Hepatic stellate cell (primary cell): ENCODE data around the gene REX1BD.

Experiments used
- DNase-seq: peaks from one replicate; pipeline ENCODE4 v3.0.0; 2011; ENCODE audit warnings: low spot score

REX1BD gene

DNA sequence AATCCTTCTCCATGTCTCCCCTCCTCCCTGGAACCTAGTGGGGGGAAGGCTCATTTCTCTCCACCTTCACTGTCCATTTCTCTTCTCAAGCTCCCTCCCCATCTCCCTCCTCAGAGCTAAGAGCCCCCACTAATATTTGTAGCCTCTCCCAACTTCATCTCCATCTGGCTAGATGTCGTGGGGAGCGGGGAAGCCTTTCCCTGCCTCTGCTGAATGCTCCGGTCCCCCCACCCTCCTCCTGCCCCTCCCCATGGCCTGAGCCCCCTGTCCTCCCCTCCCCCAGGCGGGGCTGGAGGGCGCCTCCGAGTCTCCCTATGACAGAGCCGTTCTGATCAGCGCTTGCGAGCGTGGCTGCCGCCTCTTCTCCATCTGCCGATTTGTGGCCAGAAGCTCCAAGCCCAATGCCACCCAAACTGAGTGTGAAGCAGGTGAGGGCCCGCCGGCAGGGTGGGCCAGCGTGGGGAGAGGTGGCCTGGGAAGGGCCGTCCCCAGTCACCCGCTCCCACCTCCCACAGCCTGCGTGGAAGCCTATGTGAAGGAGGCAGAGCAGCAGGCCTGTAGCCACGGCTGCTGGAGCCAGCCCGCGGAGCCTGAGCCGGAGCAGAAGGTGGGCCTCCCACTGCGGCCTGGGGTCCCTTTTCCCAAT lies 25.1 kb downstream of the REX1BD start:
- DNase-seq = no peak

DNA sequence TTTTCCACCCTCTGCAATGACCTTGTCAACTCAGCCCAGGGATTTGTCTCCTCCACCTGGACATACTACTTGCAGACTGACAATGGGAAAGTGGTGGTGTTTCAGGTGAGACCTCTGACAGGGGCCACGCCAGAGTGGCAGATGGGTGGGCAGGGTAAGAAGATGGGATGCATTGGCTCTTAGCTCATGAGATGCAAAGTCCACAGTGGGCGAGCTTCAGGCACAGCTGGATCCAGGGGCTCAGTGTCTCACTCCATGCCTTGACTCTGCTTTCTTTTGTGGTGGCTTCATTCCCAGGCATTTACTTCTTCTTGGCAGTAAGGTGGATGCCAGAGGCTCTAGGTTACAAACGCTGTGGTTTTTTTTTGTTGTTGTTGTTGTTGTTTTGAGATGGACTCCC lies 27.4 kb downstream of the REX1BD start:
- no peak for DNase-seq

DNA sequence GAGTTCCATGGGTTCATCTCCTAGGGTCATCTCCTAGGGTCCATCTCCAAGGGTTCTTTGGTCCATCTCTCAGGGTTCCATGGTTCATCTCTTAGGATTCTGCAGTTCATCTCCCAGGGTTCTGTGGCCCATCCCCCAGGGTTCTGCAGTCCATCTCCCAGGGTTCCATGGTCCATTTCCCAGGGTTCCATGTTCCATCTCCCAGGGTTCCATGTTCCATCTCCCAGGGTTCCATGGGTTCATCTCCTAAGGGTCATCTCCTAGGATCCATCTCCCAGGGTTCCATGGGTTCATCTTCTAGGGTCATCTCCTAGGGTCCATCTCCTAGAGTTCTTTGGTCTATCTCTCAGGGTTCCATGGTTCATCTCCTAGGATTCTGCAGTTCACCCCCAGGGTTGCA lies 29.0 kb downstream of the REX1BD start:
- no peak for DNase-seq

DNA sequence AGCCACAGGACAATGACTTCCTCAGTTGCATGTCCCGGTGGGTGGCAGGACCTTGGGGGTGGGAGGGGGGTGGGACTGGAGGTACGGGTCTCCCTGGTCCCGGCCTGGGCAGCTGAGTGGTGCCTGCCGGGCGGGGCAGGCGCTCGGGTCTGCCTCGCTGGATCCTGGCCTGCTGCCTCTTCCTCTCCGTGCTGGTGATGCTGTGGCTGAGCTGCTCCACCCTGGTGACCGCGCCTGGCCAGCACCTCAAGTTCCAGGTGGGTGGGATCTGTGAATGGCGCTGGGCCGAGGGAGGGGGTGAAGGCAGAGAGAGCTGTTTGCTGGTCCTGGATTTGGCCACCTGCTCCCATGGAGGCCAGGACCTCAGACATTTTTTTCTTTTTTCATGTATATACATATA lies 29.6 kb downstream of the REX1BD start:
- DNase-seq = no peak

DNA sequence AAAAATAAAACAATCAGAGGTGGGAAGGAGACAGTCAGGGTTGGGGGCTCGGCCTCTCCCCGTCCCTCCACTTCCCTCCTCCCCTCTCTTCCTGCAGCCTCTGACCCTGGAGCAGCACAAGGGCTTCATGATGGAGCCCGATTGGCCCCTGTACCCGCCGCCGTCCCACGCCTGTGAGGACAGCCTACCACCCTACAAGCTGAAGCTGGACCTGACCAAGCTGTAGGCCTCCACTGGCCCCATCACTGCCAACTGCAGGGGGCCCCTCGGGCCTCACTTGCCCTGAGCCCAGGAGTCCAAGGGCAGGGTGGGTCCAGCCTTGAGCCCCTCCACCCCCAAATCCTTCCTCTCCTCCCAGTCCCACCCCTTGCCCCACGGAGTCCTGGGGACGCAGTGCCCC lies 31.7 kb downstream of the REX1BD start:
- no peak for DNase-seq

DNA sequence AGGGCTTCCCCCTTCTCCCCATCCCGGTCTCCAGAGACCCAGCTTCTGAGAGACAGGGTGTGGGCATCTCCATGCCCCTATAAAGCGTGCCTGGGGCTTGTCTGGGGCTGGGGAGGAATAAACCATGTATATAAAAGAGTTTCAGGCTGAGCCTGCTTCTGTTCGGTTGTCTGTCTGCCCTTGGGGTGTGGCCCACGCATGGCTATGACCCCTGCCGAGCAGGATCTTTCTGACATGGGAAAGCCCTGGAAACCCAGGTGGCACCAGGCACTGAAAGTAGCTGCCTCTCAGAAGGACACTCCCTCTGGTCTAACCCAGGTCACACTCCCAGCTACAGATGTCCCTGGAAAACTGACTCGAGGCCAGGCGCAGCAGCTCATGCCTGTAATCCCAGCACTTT lies 32.3 kb downstream of the REX1BD start:
- no peak for DNase-seq

DNA sequence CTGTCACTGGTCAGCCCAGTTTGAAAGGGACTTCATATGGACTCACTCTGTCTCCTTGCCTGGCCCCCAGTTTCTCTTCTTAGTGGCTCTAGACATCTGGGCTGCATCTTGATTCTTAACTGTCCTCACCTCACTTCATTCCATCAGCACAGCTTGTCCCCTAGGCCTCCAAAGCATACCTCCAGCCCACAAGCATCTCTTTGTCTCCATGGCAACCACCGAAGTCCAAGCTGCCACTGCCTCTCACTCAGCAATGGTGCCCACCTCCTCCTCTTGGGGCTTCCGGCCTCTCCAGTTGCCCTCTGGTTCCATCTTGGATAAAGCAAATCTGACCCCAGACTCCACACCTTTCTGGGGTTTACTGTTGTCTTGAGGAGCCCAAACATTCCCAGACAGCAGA lies 38.3 kb downstream of the REX1BD start:
- DNase-seq = no peak

DNA sequence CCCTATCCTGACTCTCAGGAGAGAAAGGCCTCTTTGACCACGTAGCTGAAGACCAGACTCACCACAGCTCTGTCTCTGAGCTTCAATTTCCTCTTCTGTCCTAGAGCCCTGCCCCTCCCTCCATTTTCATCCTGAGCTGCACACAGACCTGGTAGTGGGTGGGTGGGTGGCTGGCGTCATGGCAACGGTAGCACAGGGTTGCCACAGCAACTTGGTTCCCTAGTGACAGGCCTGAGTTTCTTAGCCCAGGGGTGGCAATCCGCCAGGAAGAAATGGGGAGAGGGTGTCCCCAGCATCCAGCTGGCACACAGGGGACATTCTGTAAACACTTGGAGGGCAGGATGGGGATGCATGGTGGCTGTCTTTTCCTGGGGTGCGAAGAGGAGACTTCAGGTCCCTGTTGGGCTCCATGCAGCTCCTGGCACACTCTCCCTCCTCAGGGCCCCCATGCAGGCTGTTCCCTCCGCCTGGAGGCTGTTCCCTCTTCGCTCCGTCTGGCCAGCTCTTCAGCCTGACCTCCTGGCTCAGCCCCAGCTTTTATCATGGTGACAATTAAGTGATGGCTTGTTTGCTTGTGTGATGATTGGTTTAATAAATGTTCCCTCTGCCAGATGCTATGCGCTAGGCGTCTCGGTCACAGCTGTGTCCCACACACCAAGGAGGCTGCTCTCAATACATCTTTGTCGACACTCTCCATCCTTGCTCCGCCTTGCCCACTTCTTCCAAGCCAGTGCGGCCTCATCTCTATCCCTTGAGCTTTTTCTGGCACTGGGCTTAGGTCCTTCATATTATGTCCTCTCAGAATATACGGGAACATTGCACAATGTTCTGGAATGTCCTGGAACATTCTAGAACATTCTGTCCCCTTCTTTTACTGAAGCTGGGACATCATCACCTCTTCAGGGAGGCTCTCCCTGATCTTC lies 40.8 kb downstream of the REX1BD start:
- DNase-seq = no peak

DNA sequence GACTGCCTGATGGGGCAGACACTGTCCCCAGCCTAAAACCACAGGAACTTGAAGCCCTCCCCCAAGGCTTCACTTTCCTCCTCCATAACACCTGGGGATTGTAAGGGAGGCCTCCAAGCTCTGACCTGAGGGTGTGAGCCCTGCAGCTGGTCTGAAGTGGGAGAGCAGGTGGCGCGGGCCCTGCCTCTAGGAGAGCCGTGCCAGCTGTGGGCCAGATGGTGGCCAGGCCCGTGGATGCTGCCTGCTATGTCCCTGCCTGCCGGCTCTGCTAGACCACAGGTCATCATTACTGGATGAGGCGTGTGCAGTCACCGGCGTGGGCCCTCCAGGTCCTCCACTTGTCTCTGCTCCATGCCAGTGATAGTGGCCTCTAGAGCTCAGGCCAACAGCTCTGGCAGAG lies 44.7 kb downstream of the REX1BD start:
- DNase-seq = no peak

DNA sequence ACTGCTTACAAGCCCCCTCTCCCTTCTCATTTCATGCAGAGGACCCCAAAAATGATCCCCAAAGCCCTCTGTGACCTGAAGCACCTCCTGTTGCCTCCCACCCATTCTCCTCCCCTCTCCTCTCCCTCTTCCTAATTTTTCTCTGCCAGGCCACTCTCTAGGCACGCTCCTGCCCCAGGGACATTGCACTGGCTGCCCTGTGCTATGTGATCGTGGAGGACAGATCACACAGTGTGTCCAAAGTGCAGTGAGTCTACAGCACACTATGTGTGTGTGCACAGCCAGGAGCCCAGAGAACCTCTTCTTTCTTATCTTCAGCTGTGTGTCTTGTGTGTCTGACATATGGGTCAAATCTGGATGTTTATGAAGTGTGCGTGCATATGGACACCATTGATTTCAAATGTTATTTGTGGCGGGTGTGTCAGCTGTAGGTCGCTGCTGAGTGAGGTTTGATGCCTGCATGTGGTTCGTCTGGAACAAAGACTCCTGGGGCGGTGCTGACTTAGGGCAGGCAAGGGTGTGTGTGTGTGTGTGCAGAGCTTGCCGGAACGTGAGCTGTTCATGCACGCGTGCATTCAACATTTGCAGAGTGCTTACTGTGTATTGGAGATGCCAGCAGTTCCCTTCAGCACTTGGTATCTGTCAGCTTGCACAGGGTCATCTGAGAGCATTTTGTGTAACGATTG lies 46.2 kb downstream of the REX1BD start:
- no peak for DNase-seq

DNA sequence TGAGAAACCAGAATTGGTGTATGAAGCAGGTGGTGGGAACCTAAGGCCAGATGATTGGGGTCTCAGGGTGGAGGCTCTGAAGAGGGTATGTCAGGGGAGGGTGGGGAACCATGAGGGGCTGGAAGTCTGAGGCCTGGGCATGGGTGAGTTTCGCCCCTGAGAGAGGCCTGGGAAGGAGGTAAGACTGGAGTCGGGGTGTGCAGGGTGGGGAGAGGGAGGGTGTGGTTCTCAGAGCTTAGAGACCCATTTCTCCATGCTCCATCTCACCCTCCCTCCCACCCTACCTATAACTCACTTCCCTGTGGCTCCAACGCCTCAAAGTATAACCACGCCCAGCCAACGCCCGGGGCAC lies 47.2 kb downstream of the REX1BD start:
- DNase-seq = no peak

DNA sequence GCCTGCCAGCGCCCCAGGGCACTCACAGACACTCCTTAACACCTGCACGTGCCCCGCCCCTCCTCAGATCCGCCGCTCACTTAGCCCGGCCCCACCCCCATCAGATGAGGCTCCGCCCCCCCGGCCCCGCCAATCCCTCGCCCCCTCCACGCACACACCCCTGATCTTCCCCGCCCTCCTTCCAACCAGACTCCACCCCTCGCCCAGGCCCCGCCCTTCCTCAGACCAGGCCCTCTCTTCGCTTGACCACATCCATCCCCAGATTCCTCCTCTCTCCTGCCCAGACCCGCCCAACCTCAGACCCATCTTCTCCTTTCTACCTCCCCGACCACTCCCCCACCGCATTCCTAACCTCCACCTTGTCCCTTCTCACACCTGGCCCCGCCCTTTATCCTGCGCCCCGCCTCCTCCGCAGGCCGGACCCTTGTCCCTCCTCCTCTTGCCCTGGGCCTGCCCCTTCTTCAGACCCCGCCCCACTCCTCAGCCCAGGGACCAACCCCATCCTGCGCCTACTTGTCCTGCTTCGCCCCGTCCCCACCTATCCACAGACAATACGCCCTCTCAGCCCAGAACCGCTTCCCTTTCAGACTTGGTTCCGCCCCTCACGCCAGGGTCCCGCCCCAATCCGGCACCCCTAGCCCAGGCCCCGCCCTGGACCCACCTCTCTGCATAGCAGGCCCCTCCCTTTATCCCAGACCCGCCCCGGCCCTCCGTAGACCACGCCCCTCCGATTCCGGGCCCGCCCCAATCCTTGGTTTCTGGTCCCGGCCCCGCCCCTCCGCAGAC lies 47.8 kb downstream of the REX1BD start:
- peak; percentile 97 for DNase-seq

DNA sequence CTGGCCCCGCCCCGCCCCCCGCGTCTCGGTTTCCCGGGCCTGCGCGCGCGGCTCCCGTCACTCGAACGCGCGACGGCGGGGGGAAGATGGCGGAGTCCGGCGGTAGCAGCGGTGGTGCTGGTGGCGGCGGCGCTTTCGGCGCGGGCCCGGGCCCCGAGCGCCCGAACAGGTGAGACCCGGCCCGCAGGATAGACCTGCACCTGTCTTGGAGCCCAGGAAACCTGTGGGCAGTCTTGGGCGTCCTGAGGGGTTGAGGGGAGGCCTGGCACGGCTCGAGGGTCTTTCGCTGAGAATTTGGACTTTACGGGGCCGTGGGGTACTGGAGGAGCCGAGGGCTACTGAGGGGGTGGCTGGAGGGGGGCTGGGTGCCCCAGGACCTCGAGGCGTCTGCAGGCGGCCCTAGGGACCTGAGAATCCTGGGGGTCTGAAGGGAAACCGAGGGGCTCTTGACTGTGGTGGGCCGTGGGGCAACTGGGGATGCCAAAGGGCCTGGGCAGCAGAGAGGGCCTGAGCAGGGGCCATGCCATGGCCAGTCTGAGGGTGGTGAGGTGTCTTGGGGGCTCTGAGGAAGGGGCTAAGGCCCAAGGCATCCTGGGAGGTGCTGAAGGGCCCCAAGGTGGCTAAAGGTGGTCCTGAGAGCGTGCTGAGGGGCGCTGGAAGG lies 48.5 kb downstream of the REX1BD start, which contains the start of gene KLHL26:
Gene KLHL26, plus strand, starts transcription at position 60 of the 661 bp plus-strand sequence. Its CDS starts 27 bp downstream, at position 87.
- DNase-seq = no peak

DNA sequence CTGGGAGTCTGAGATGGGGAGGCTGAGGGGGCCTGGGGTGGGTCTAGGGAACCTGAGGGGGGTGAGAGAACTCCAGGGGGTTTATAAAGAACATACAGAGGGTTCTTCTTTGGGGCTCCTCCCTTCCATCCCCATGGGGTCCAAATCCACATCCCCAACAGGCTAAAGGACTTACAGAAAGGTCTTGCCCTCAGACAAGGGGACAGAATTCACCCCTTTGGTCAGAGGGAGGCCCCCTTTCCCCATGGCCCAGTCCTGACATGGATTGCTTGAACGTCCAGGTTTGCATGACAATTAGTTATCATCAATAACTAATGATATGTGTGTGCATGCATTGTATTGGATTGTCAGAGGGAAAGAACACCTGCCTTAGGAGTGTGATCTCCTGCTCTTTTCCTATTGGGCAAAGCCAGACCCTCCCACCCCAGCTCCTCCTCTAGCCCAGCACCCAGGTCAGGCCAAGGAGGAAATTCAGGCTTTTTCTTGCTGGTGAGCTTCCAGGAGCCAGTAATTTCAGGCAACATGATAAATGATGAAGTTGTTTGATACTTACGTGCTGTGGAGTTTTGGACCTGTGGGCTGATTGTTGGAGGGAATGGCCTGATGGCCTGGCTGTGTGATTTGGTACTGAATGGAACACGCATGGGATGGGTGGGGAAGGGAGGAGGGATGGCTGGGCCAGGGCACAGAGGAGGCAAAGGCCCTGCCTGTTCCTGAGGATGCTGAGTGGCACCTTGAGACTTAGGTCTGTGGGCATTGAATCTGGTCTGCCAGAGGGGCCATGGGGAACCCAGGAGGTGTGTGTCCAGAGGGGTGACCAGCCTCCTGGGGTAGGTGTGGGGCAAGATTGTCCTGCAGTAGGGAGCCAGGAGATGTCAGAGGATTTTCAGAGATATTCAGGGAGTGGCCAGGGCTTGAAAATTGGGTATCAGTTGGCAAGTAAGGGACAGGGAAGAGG lies 49.4 kb downstream of the REX1BD start:
- no peak for DNase-seq

DNA sequence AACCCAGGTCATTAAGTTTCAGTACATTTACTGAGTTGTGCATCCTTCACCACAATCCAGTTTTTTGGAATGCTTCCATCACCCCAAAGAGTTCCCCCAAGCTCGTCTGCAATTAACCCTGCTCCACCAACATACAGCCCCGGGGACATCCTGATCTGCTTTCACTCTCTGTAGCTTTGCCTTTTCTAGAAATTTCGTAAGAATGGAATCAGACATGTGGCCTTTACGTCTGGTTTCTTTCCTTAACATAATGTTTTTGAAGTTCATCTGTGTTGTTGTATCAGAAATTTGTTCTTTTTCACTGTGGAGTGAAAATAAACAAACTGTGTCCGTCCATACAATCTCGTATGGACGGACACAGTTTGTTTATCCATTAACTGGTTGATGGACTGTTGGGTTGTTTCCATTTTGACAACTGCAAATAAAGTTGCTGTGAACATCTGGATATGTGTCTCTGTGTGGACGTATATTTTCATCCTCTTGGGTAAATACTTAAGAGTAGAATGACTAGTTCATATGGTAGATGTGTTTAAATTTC lies 51.2 kb downstream of the REX1BD start:
- DNase-seq = no peak
